Measurements from ENCODE around the gene SMIM35.

Gene SMIM35

GRCh38 chr11:118059246-118059940 is 27.4 kb downstream of the SMIM35 start:
- in situ Hi-C loops (cut with MboI; ENCODE audit: low sequenced_read_pairs, unreplicated experiment): loop anchor here (10.0 kb wide), 1 partner anchor 225 kb away; no protein-coding TSS in a partner anchor
- TF ChIP-seq CTCF (IDR thresholded peaks at IDR 0.05; ENCODE audit: borderline replicate concordance, control extremely low read depth, extremely low read depth, insufficient read depth, missing control alignments): no peak
- DNase-seq (ENCODE audit: low spot score): no peak

- TF ChIP-seq CTCF (IDR thresholded peaks at IDR 0.05; ENCODE audit: borderline replicate concordance, control extremely low read depth, extremely low read depth, insufficient read depth, missing control alignments): no peak
- in situ Hi-C loops (cut with MboI; ENCODE audit: low sequenced_read_pairs, unreplicated experiment): loop anchor here (10.0 kb wide), 1 partner anchor 224 kb away; no protein-coding TSS in a partner anchor
- no peak for DNase-seq (ENCODE audit: low spot score)
Measured at GRCh38 chr11:118058311-118059245, 28.2 kb downstream of the SMIM35 start.

GRCh38 chr11:118057251-118058145 is 29.3 kb downstream of the SMIM35 start:
- in situ Hi-C loops (cut with MboI; ENCODE audit: low sequenced_read_pairs, unreplicated experiment): loop anchor here (10.0 kb wide), 1 partner anchor 223 kb away; no protein-coding TSS in a partner anchor

GRCh38 chr11:118056806-118057205 is 30.0 kb downstream of the SMIM35 start:
- in situ Hi-C loops (cut with MboI; ENCODE audit: low sequenced_read_pairs, unreplicated experiment): loop anchor here (10.0 kb wide), 1 partner anchor 222 kb away; no protein-coding TSS in a partner anchor

More at GRCh38 chr11:118057251-118058145, 29.3 kb downstream of the SMIM35 start:
- no peak for TF ChIP-seq CTCF (IDR thresholded peaks at IDR 0.05; ENCODE audit: borderline replicate concordance, control extremely low read depth, extremely low read depth, insufficient read depth, missing control alignments)
- no peak for DNase-seq (ENCODE audit: low spot score)

GRCh38 chr11:118055966-118056365 is 30.8 kb downstream of the SMIM35 start:
- no peak for DNase-seq (ENCODE audit: low spot score)
- in situ Hi-C loops (cut with MboI; ENCODE audit: low sequenced_read_pairs, unreplicated experiment): loop anchor here (10.0 kb wide), 1 partner anchor 221 kb away; no protein-coding TSS in a partner anchor
- TF ChIP-seq CTCF (IDR thresholded peaks at IDR 0.05; ENCODE audit: borderline replicate concordance, control extremely low read depth, extremely low read depth, insufficient read depth, missing control alignments): no peak

More at GRCh38 chr11:118056806-118057205, 30.0 kb downstream of the SMIM35 start:
- no peak for DNase-seq (ENCODE audit: low spot score)
- TF ChIP-seq CTCF (IDR thresholded peaks at IDR 0.05; ENCODE audit: borderline replicate concordance, control extremely low read depth, extremely low read depth, insufficient read depth, missing control alignments): no peak
